ENCODE results near the gene SLC30A3.

GRCh38 chr2:27264253-27264752, 1.5 kb upstream of the SLC30A3 start:
- TF ChIP-seq CTCF (IDR thresholded peaks at IDR 0.05; ENCODE audit: low read depth, low read length), result no peak
- no peak for TF ChIP-seq EZH2phosphoT487 (IDR thresholded peaks at IDR 0.05; ENCODE audit: low read depth)

Measured in OCI-LY3 (cell line).